NCI-H1092 treated with DMSO at 0.1 percent for 48 hours (cell line): ENCODE data around the gene TGM4.
"Not testable (repeated sequence)": the region's sequence is repeated elsewhere in the genome, so short reads cannot be mapped to it uniquely, and the experiment has no call there.

Source experiments
- DNase-seq: peaks from one replicate; lab custom pipeline; 2025; lab: John Stamatoyannopoulos, UW

Gene TGM4

GRCh38 chr3:44915702-44916438, 41.5 kb downstream of the TGM4 start:
- no peak for DNase-seq

GRCh38 chr3:44918087-44918486, 43.7 kb downstream of the TGM4 start:
- DNase-seq = no peak

GRCh38 chr3:44918581-44918980, 44.2 kb downstream of the TGM4 start:
- DNase-seq = no peak

GRCh38 chr3:44920081-44920480, 45.7 kb downstream of the TGM4 start:
- no peak for DNase-seq

- no peak for DNase-seq
Measured at GRCh38 chr3:44923632-44924456, 49.4 kb downstream of the TGM4 start.

DNA sequence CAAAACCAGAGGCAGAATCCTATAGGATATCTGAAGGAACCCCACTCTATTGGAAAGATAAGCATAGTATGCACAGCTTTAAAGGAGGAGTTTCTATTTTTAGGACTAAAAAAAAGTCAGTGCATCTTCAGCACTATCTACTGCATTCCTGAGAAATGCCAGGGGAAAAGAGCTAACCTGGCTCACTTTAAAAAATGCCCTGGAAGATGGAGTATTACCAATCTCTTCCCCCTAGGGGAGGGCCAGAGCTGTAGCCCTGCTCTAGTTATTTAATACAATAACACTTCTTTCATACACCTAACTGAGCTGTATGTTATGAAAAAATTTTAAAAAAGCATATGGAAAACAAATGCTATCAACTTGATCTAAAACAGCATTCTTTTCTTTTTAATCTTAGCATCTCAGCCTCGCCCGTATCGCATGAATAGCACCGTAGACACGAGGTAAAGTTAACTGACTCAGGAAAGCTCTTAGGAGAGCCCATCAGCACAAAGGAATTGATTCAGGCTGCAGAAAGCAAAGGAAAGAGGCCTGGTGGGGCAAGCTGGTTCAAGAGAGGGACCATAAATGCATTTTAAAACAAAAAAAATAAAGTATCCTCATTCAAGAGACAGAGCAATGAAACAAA, 50.2 kb downstream of the TGM4 start:
- DNase-seq = no peak

- DNase-seq = no peak
Measured at GRCh38 chr3:44926172-44926571, 51.8 kb downstream of the TGM4 start.

DNA sequence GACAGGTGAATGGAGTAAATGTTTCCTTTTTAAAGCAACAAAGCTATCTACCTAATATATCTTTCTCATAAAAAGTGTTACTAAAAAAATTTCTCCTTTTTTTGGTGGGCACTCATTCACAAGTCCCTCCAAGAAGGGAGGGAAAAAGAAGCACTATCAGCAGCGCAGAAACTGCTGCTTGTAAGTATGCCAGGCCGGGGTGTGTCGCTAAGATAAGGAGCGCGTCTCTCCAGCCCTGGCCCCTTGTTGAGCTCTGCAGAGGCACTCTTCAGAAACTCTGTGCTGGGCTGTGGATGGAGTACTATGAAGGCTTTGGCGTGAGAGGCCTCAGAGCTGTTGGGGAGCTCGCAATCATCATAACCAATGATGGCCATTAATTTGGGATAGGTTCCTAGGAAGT, 52.5 kb downstream of the TGM4 start:
- no peak for DNase-seq

DNA sequence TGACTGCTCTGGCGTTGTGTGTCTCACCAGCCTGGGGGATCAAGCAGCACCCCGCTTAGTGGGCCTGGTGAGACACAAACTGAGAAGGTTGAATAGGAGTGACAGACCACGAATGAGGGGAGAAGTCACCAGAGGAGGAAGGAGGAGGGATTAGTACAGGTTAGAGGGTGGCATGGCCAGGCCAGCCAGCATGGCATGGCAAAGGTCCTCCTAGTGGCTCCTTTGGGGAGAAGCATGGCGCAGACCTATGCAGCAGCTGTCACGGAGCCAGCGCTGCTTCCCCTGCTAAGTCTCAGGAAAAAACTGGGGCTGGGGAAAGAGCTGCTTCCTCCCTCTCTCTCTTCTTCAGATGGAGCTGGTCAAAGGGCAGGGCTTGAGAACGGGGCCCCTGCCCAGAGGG, 53.0 kb downstream of the TGM4 start:
- no peak for DNase-seq

DNA sequence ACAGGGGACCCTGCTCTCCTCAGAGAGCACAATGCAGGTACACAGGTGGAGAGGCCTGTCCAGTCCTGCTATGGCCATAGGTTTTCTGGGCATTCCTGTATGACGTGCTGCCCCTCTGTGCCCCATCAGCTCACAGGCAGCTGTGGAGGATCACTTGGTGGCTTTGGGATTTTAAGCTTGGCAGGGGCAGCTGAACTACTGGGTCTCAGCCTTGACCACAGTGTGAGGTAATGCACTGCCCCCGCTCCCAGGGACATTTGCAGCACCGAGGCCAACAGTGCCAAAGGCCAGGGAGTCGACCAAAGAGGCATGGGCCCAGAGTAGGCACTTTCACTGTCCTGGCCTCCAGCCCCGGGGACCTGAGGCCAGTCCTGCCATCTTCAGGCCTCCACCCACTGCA, 55.4 kb downstream of the TGM4 start:
- no peak for DNase-seq

DNA sequence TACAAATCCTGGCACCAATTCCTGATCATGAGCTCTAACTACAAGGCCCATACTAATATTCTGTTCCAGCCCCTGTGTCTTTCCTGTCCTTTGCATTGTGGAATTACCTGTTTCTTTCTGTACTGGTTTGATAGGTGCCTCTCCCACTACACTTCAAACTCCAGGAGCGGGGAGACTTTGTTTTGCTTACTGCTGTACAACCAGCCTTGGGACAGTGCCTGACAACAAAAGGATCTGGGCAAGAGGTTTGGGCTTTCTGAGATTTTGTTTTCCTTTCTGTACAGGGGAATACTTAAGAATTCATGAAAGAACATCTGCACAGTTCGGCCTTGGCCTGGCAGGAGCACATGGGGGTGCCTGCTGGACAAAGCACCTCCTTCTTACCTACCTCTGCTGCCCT, 56.5 kb downstream of the TGM4 start:
- DNase-seq = no peak

- DNase-seq = no peak
Measured at GRCh38 chr3:44931791-44932190, 57.4 kb downstream of the TGM4 start.

GRCh38 chr3:44932271-44932670, 57.9 kb downstream of the TGM4 start:
- no peak for DNase-seq

DNA sequence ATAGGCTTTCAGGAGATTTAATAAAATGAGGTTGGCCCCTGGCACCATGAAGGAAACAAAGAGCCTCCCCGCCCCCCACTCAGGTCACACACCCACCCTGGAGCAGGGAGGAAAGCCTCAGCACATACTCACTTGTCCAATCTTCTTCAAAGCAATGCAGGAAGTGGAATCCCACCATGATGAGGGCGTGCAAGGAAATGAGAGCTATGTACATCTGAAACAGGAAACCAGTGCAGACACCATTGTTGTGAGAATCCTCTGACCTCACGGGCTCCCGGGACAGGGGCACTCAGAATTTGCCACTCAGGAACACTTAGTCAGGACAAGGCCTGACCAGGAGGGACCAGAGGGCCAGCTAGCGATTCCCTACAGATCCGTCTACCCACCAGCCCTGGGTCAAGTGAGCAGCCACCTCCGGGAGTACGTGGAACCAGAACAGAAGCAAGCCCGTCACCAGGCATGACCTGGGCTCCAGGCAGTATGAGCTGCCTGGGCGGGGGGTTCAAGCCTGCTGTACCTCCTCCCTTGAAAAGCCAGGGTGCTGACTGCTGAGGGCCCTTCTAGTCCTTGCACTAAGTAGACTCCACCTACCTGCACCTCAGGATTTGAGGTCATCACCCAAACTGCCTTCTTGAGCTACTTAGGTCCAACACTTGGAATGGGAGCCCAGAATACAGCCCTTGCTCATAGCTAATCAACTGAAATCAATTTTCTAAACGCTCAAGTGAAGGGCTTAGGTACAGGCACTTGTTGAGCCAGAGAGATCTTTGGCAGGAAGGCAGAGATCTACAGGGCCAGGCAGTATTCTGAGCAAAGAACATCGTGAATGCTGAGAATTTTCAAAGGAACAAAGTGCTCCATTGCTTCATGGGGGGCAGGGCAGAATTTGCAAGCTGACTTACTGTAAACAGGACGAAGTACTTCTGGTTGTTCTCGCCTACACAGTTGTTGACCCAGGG, 58.9 kb downstream of the TGM4 start:
- no peak for DNase-seq

GRCh38 chr3:44939581-44940036, 65.2 kb downstream of the TGM4 start:
- DNase-seq = no peak

GRCh38 chr3:44942202-44942921, 68.0 kb downstream of the TGM4 start:
- DNase-seq = no peak

DNA sequence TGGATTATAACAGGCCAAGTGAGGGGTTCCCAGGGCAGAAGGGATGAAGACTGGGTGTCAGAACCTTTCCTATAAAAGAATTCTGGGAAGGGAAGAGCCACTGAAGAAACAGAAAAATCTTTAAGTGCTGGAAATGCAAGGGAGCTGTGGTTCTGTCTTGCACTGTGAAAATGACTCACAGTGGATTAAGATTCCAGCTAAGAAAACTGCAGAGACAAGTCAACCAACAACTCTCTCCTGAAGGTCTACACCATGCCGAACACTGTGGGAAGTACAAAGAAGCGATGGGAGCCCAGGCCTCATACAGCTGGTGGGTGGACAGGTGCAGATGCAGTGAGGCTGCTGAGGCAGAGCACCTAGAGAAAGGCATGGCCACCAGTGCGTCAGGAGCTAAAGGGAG, 73.8 kb downstream of the TGM4 start:
- no peak for DNase-seq

DNA sequence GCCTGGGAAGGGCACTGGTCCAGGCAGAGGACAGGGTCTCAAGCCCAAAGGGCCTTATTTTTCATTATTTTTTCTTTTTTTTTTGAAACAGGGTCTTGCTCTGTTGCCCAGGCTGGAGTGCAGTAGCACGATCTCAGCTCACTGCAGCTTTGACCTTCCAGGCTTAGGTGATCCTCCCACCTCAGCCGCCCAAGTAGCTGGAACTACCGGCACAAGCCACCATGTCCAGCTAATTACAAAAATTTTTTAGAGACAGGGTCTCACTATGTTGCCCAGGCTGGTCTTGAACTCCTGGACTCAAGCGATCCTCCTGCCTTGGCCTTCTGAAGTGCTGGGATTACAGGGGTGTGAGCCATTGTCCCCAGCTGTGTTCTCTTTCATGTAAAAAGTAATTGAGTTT, 75.4 kb downstream of the TGM4 start:
- DNase-seq = not testable (repeated sequence)

DNA sequence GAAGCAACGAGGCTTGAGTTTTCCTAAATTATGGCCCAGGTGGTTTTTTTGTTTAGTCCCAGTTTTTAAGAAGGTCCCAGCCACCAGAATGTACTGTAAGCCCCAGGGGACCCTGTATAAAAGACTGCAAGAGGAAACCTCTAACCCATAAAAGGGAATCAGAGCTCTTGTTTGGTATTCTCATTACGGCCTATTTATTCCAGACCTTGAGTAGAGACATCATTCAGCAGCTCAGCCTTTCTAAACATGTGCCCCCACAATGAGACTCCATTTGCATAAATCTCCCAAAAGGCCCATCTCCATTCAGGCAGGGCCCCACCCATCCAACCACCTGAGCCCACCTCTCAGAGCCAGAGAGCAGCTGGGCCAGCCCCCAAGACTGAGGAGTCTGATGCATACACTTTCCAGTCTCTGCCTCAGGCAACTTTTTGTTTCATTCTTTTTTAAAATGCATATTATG, 75.9 kb downstream of the TGM4 start:
- DNase-seq = no peak

- no peak for DNase-seq
Measured at GRCh38 chr3:44952689-44953088, 78.3 kb downstream of the TGM4 start.

- DNase-seq = no peak
Measured at GRCh38 chr3:44954304-44954703, 79.9 kb downstream of the TGM4 start.
